Measurements from ENCODE around the gene SASH3.

The SASH3 gene

GRCh38 chrX:129823115-129823514 is 43.4 kb downstream of the SASH3 start:
- Histone ChIP-seq H3K4me1 (ENCODE audit: control insufficient read depth in 1 of 2, insufficient read depth in 1 of 2, low read depth in 1 of 2, low read length in 1 of 2) (peaks cover 14 to 23% of the 10 kb centered on the region in 2 experiments), H3K9me3 (no peaks in the 10 kb centered on the region), H3K4me3 (ENCODE audit: low read depth in 1 of 2, low read length in 1 of 2) (peak overlapping the region; percentile 20 to 30), H3K36me3 (no peaks in the 10 kb centered on the region), H3K27ac (peak overlapping the region; percentile 63), H3K27me3 (no peaks in the 10 kb centered on the region)
- TF ChIP-seq, protein P1, sequence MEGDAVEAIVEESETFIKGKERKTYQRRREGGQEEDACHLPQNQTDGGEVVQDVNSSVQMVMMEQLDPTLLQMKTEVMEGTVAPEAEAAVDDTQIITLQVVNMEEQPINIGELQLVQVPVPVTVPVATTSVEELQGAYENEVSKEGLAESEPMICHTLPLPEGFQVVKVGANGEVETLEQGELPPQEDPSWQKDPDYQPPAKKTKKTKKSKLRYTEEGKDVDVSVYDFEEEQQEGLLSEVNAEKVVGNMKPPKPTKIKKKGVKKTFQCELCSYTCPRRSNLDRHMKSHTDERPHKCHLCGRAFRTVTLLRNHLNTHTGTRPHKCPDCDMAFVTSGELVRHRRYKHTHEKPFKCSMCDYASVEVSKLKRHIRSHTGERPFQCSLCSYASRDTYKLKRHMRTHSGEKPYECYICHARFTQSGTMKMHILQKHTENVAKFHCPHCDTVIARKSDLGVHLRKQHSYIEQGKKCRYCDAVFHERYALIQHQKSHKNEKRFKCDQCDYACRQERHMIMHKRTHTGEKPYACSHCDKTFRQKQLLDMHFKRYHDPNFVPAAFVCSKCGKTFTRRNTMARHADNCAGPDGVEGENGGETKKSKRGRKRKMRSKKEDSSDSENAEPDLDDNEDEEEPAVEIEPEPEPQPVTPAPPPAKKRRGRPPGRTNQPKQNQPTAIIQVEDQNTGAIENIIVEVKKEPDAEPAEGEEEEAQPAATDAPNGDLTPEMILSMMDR (IDR thresholded peaks at IDR 0.05), result peak; percentile 58

GRCh38 chrX:129823522-129823921 is 43.8 kb downstream of the SASH3 start:
- no peaks in the 10 kb centered on the region for H3K36me3 ChIP-seq
- TF ChIP-seq, protein P1 (IDR thresholded peaks at IDR 0.05), result no peak
- peak overlapping the region; percentile 63 for H3K27ac ChIP-seq
- H3K4me3 ChIP-seq (ENCODE audit: low read depth in 1 of 2, low read length in 1 of 2), result peak overlapping the region; percentile 20 to 30
- H3K9me3 ChIP-seq, result no peaks in the 10 kb centered on the region
- H3K4me1 ChIP-seq (ENCODE audit: control insufficient read depth in 1 of 2, insufficient read depth in 1 of 2, low read depth in 1 of 2, low read length in 1 of 2), result peaks cover 14 to 23% of the 10 kb centered on the region in 2 experiments
- H3K27me3 ChIP-seq, result no peaks in the 10 kb centered on the region

DNA sequence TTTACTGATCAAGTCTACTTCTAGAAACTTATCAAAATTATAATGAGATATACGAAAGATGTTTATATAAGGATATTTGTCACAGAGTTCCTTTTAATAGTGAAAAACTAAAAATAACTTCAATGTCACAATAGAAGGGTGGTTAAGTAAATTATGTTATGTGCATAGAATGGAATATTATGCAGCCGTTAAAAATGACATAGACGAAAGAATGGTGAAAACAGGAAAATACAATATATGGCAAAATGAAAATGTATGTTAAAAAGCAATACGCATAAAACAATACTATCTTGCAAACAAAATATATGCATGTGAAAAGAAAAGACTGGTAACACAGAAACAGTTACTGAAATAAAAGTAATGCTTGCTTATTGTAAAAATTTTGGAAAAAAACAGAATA is 44.9 kb downstream of the SASH3 start:
- no peak overlapping the region for H3K4me3 ChIP-seq (ENCODE audit: low read depth in 1 of 2, low read length in 1 of 2)
- H3K4me1 ChIP-seq (ENCODE audit: control insufficient read depth in 1 of 2, insufficient read depth in 1 of 2, low read depth in 1 of 2, low read length in 1 of 2), result peaks cover 14 to 23% of the 10 kb centered on the region in 2 experiments
- no peaks in the 10 kb centered on the region for H3K9me3 ChIP-seq
- TF ChIP-seq, protein P1 (IDR thresholded peaks at IDR 0.05), result no peak
- no peaks in the 10 kb centered on the region for H3K36me3 ChIP-seq
- no peaks in the 10 kb centered on the region for H3K27me3 ChIP-seq
- H3K27ac ChIP-seq, result no peak overlapping the region

DNA sequence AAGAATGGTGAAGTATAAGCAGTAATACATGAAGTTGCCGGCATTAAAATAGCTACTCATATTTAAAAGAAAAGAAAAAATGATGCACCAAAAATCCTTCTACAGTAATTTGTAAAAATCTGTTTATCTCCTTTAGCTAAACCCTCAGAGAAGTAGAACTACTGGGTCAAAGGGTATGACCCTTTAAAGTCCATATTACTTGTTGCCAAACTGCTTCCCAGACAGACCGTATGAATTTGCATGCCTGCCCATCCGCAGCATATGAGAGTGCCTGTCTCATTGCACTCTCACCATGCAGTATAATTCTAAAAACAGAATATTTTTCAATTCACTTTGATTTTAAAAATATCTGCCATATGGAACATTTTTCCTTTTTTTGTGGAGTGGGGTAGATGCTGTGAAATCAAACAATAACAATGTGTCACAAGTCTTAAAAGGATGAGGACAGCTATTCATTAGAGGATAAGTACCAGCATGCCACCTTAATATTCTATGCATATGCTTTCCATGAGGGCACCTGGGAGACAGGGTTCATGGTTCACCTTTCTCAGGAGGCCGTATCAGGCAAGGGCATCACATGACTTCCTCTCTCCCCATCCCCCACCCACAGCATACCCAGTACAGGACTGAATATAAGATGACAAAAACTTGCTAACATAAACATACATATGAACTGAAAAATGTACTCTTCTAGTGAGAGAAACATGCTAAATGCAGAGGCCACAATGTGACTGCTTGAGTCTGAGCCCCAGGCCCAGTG is 46.2 kb downstream of the SASH3 start:
- Histone ChIP-seq H3K27me3 (no peaks in the 10 kb centered on the region), H3K4me3 (ENCODE audit: low read depth in 1 of 2, low read length in 1 of 2) (no peak overlapping the region), H3K27ac (no peak overlapping the region), H3K36me3 (no peaks in the 10 kb centered on the region), H3K4me1 (ENCODE audit: control insufficient read depth in 1 of 2, insufficient read depth in 1 of 2, low read depth in 1 of 2, low read length in 1 of 2) (peaks cover 14 to 23% of the 10 kb centered on the region in 2 experiments), H3K9me3 (no peaks in the 10 kb centered on the region)
- TF ChIP-seq, protein P1 (IDR thresholded peaks at IDR 0.05), result no peak

GRCh38 chrX:129830494-129830893 is 50.7 kb downstream of the SASH3 start:
- no peaks in the 10 kb centered on the region for H3K9me3 ChIP-seq
- no peak overlapping the region for H3K4me3 ChIP-seq (ENCODE audit: low read depth in 1 of 2, low read length in 1 of 2)
- no peak overlapping the region for H3K27ac ChIP-seq
- H3K36me3 ChIP-seq, result no peaks in the 10 kb centered on the region
- H3K4me1 ChIP-seq (ENCODE audit: control insufficient read depth in 1 of 2, insufficient read depth in 1 of 2, low read depth in 1 of 2, low read length in 1 of 2), result peaks cover 3 to 9% of the 10 kb centered on the region in 2 experiments
- no peaks in the 10 kb centered on the region for H3K27me3 ChIP-seq
- TF ChIP-seq, protein P1 (IDR thresholded peaks at IDR 0.05), result no peak

Data from neutrophil (primary cell).